ENCODE measurements around the gene TIRAP. TPM values are rescaled to one million over a fixed set of nuclear protein-coding genes. Genes with fewer than 3 reads are reported as not detected.
A peak's percentile ranks its signal among the peaks of the same experiment; 100 is the strongest.

Gene TIRAP
- total RNA-seq, 4 donors from 2014 or later, result 9.2 to 13.1 (median 10.1) TPM

- H3K27me3 ChIP-seq, result no peaks in the 10 kb centered on the region
- 91 to 92% methylated on average over 5 of the region's 5 CpGs for WGBS, 2 donors
- no peak overlapping the region for H3K27ac ChIP-seq
- no peaks in the 10 kb centered on the region for H3K4me1 ChIP-seq
- TF ChIP-seq POLR2A (IDR thresholded peaks at IDR 0.05), result no peak
- TF ChIP-seq, protein P1, sequence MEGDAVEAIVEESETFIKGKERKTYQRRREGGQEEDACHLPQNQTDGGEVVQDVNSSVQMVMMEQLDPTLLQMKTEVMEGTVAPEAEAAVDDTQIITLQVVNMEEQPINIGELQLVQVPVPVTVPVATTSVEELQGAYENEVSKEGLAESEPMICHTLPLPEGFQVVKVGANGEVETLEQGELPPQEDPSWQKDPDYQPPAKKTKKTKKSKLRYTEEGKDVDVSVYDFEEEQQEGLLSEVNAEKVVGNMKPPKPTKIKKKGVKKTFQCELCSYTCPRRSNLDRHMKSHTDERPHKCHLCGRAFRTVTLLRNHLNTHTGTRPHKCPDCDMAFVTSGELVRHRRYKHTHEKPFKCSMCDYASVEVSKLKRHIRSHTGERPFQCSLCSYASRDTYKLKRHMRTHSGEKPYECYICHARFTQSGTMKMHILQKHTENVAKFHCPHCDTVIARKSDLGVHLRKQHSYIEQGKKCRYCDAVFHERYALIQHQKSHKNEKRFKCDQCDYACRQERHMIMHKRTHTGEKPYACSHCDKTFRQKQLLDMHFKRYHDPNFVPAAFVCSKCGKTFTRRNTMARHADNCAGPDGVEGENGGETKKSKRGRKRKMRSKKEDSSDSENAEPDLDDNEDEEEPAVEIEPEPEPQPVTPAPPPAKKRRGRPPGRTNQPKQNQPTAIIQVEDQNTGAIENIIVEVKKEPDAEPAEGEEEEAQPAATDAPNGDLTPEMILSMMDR (IDR thresholded peaks at IDR 0.05), result no peak
- DNase-seq, result no peak
- H3K36me3 ChIP-seq, result peaks cover 11 to 16% of the 10 kb centered on the region in 2 donors
- H3K9me3 ChIP-seq, result no peaks in the 10 kb centered on the region
- H3K4me3 ChIP-seq (replicated peaks in 1 of 3), result no peak overlapping the region
- intact Hi-C loops (cut with DNase I), result no loop called here
Observed at GRCh38 chr11:126293726-126294125, 10.8 kb downstream of the TIRAP start.

- intact Hi-C loops (cut with DNase I), result no loop called here
- Histone ChIP-seq H3K9me3 (no peaks in the 10 kb centered on the region), H3K27ac (no peak overlapping the region), H3K4me3 (replicated peaks in 1 of 3) (no peak overlapping the region), H3K27me3 (no peaks in the 10 kb centered on the region), H3K36me3 (peaks cover 5 to 9% of the 10 kb centered on the region in 2 donors), H3K4me1 (no peaks in the 10 kb centered on the region)
- WGBS, 2 donors, result 86 to 89% methylated on average over 2 of the region's 2 CpGs
- DNase-seq, result no peak
- TF ChIP-seq, protein P1 (IDR thresholded peaks at IDR 0.05), result no peak
- TF ChIP-seq POLR2A (IDR thresholded peaks at IDR 0.05), result no peak
Observed at GRCh38 chr11:126297004-126297403, 14.1 kb downstream of the TIRAP start.

- H3K27ac ChIP-seq, result peak within 1 kb of the TSS; percentile 34 to 84 (median 77)
- H3K36me3 ChIP-seq, result no peaks in the 10 kb centered on the region
- WGBS, 2 donors, result 3% methylated on average over 35 to 49 of the region's 61 CpGs
- DNase-seq, result peak; percentile 86 to 89
- no peaks in the 10 kb centered on the region for H3K9me3 ChIP-seq
- TF ChIP-seq, protein P1 (IDR thresholded peaks at IDR 0.05), result no peak
- peak; percentile 25 to 73 for TF ChIP-seq POLR2A (IDR thresholded peaks at IDR 0.05)
- H3K27me3 ChIP-seq, result no peaks in the 10 kb centered on the region
- H3K4me1 ChIP-seq, result peaks cover 6% of the 10 kb centered on the region in 2 donors
- H3K4me3 ChIP-seq (replicated peaks in 1 of 3), result peak within 1 kb of the TSS; percentile 47 to 84 (median 52)
- intact Hi-C loops (cut with DNase I), result loop anchor here (5.0 kb wide), 1 partner anchor 288 kb away; no protein-coding TSS in a partner anchor
Observed at GRCh38 chr11:126303623-126304456, 20.9 kb downstream of the TIRAP start, which contains the start of gene DCPS. Gene DCPS, plus strand, starts transcription at chr11:126304060. Its CDS starts 21 bp downstream, at chr11:126304081.

DNA sequence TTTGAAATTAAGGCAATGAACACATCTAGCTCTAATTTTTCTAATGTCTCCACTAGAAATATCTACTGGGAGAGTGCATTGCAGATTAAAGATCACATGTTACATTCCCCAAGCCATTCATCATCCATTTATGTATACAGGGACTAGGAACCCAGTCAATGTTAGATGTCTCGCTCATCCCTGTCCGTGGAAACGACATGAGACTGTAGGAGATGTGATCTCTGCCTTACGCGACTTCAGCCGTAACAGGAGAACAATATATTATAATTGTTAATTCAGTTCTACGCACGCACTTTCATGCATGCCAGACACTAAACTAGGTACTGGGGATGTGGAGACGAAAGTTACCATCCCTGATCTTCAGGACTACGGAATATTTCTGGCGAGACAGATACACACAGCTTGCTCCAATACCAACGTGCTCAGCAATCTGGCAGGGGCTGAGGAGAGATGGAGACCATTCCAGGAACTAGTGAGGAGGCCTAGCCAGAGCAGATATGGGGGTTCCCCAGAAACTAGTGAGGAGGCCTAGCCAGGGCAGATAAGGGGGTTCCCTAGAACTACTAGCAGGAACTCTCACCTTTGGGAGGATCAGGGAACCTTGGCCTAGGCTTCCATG, 21.7 kb downstream of the TIRAP start:
- H3K27ac ChIP-seq, result peak overlapping the region in 2 of 3 donors; percentile 77 to 84
- intact Hi-C loops (cut with DNase I), result loop anchor here (5.0 kb wide), 1 partner anchor 288 kb away; no protein-coding TSS in a partner anchor
- WGBS, 2 donors, result 59 to 61% methylated on average over 12 of the region's 12 CpGs
- H3K4me3 ChIP-seq (replicated peaks in 1 of 3), result peak overlapping the region; percentile 47 to 84 (median 52)
- H3K36me3 ChIP-seq, result no peaks in the 10 kb centered on the region
- no peak for DNase-seq
- no peaks in the 10 kb centered on the region for H3K27me3 ChIP-seq
- no peak for TF ChIP-seq POLR2A (IDR thresholded peaks at IDR 0.05)
- TF ChIP-seq, protein P1 (IDR thresholded peaks at IDR 0.05), result no peak
- no peaks in the 10 kb centered on the region for H3K9me3 ChIP-seq
- H3K4me1 ChIP-seq, result peaks cover 6% of the 10 kb centered on the region in 2 donors
